ENCODE data around the gene MEP1A. TPM values are rescaled to one million over a fixed set of nuclear protein-coding genes. Genes with fewer than 3 reads are reported as not detected.
"Not testable (repeated sequence)": the region's sequence is repeated elsewhere in the genome, so short reads cannot be mapped to it uniquely, and the experiment has no call there.

Gene MEP1A
- total RNA-seq, 5 donors from 2014 or later (not counting 1 experiment from before 2014, with no cell fraction given) = not detected

- Histone ChIP-seq H3K4me1 (ENCODE audit: control insufficient read depth in 1 of 2, extremely low read depth in 1 of 2, insufficient read depth in 2 of 2, low read length in 2 of 2) (no peaks in the 10 kb centered on the region), H3K4me3 (ENCODE audit: control insufficient read depth in 1 of 2, extremely low read depth in 1 of 2, low read length in 1 of 2) (no peak overlapping the region), H3K27ac (ENCODE audit: low read length) (no peak overlapping the region), H3K36me3 (ENCODE audit: control insufficient read depth in 2 of 2, extremely low read depth in 1 of 2, insufficient read depth in 1 of 2, low read length in 1 of 2) (no peaks in the 10 kb centered on the region), H3K27me3 (replicated peaks in 1 of 2; ENCODE audit: control insufficient read depth in 2 of 2, extremely low read depth in 1 of 2, insufficient read depth in 2 of 2, low read length in 1 of 2) (no peaks in the 10 kb centered on the region), H3K9me3 (no peaks in the 10 kb centered on the region)
- CTCF ChIA-PET = no interaction called here
- ATAC-seq (replicated peaks in 1 of 4) (no peak), DNase-seq (no peak)
- no peaks in the 10 kb centered on the region for H3K36me3 Mint-ChIP-seq
- WGBS (ENCODE audit: insufficient coverage) = 88% methylated on average over 2 of the region's 4 CpGs
- no peak overlapping the region for H3K4me3 Mint-ChIP-seq
- H3K27me3 Mint-ChIP-seq = peaks cover 5 to 16% of the 10 kb centered on the region in 2 donors
- POLR2A ChIA-PET = interaction anchor here in 1 of 2 donors (0.6 kb wide), 1 partner anchor 13 kb away, joined by 4 read pairs; no protein-coding TSS in a partner anchor
- no peak overlapping the region for H3K27ac Mint-ChIP-seq
- H3K4me1 Mint-ChIP-seq = no peaks in the 10 kb centered on the region
- no peaks in the 10 kb centered on the region for H3K9me3 Mint-ChIP-seq
Observed at GRCh38 chr6:46821458-46821881, 28.3 kb downstream of the MEP1A start.

DNA sequence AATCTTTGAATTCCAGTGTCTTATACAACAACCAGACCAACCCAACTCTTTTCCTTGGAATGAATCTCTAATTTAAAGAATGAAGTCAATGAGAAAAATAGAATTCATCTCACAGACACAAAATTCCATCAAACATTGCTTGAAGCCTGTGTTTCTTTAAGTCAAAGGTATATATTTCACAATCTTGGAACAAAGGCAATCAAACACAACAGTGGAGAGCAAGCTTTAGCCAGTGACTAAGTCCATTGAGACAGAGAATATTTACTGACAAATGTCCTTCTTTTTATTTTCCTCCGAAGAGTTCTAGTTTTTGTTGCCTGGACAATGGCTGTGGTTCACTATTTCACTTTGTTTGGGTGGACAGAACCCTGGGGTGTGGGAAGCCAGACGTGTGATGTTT, 35.8 kb downstream of the MEP1A start:
- Histone ChIP-seq H3K4me3 (ENCODE audit: control insufficient read depth in 1 of 2, extremely low read depth in 1 of 2, low read length in 1 of 2) (no peak overlapping the region), H3K9me3 (no peaks in the 10 kb centered on the region), H3K4me1 (ENCODE audit: control insufficient read depth in 1 of 2, extremely low read depth in 1 of 2, insufficient read depth in 2 of 2, low read length in 2 of 2) (no peaks in the 10 kb centered on the region), H3K27me3 (replicated peaks in 1 of 2; ENCODE audit: control insufficient read depth in 2 of 2, extremely low read depth in 1 of 2, insufficient read depth in 2 of 2, low read length in 1 of 2) (peaks cover 0 to 2% of the 10 kb centered on the region in 2 experiments), H3K27ac (ENCODE audit: low read length) (no peak overlapping the region), H3K36me3 (ENCODE audit: control insufficient read depth in 2 of 2, extremely low read depth in 1 of 2, insufficient read depth in 1 of 2, low read length in 1 of 2) (no peaks in the 10 kb centered on the region)
- Mint-ChIP-seq H3K36me3 (no peaks in the 10 kb centered on the region), H3K27me3 (peaks cover 3 to 19% of the 10 kb centered on the region in 2 donors), H3K27ac (no peak overlapping the region), H3K4me3 (no peak overlapping the region), H3K9me3 (no peaks in the 10 kb centered on the region), H3K4me1 (no peaks in the 10 kb centered on the region)
- ChIA-PET CTCF (no interaction called here), POLR2A (no interaction called here)
- DNase-seq = no peak
- WGBS (ENCODE audit: insufficient coverage) = 43% methylated on average over 1 of the region's 2 CpGs
- no peak for ATAC-seq (replicated peaks in 1 of 4)

- Histone ChIP-seq H3K27ac (ENCODE audit: low read length) (no peak overlapping the region), H3K4me3 (ENCODE audit: control insufficient read depth in 1 of 2, extremely low read depth in 1 of 2, low read length in 1 of 2) (no peak overlapping the region), H3K4me1 (ENCODE audit: control insufficient read depth in 1 of 2, extremely low read depth in 1 of 2, insufficient read depth in 2 of 2, low read length in 2 of 2) (no peaks in the 10 kb centered on the region), H3K27me3 (replicated peaks in 1 of 2; ENCODE audit: control insufficient read depth in 2 of 2, extremely low read depth in 1 of 2, insufficient read depth in 2 of 2, low read length in 1 of 2) (peaks cover 0 to 2% of the 10 kb centered on the region in 2 experiments), H3K36me3 (ENCODE audit: control insufficient read depth in 2 of 2, extremely low read depth in 1 of 2, insufficient read depth in 1 of 2, low read length in 1 of 2) (no peaks in the 10 kb centered on the region), H3K9me3 (no peaks in the 10 kb centered on the region)
- Mint-ChIP-seq H3K27ac (no peak overlapping the region), H3K27me3 (peaks cover 3 to 11% of the 10 kb centered on the region in 2 donors), H3K9me3 (no peaks in the 10 kb centered on the region), H3K4me1 (no peaks in the 10 kb centered on the region), H3K36me3 (no peaks in the 10 kb centered on the region), H3K4me3 (no peak overlapping the region)
- ATAC-seq (replicated peaks in 1 of 4) (no peak), DNase-seq (no peak)
- WGBS (ENCODE audit: insufficient coverage) = no CpG with 5 or more reads among the region's 3 CpGs
- ChIA-PET CTCF (no interaction called here), POLR2A (no interaction called here)
Observed at GRCh38 chr6:46832816-46833215, 39.6 kb downstream of the MEP1A start.

- H3K9me3 ChIP-seq; CTCF ChIA-PET; DNase-seq; H3K36me3 Mint-ChIP-seq; H3K4me1 ChIP-seq (ENCODE audit: control insufficient read depth in 1 of 2, extremely low read depth in 1 of 2, insufficient read depth in 2 of 2, low read length in 2 of 2); H3K27me3 ChIP-seq (replicated peaks in 1 of 2; ENCODE audit: control insufficient read depth in 2 of 2, extremely low read depth in 1 of 2, insufficient read depth in 2 of 2, low read length in 1 of 2); H3K27me3 Mint-ChIP-seq; H3K27ac Mint-ChIP-seq; H3K27ac ChIP-seq (ENCODE audit: low read length); H3K4me3 Mint-ChIP-seq; ATAC-seq (replicated peaks in 1 of 4); H3K4me3 ChIP-seq (ENCODE audit: control insufficient read depth in 1 of 2, extremely low read depth in 1 of 2, low read length in 1 of 2); H3K36me3 ChIP-seq (ENCODE audit: control insufficient read depth in 2 of 2, extremely low read depth in 1 of 2, insufficient read depth in 1 of 2, low read length in 1 of 2); H3K9me3 Mint-ChIP-seq; H3K4me1 Mint-ChIP-seq: not testable (repeated sequence)
- POLR2A ChIA-PET = interaction anchor here (0.6 to 0.7 kb wide), 2 partner anchors 13 to 223 kb away, joined by 3 to 4 read pairs; no protein-coding TSS in a partner anchor
- WGBS (ENCODE audit: insufficient coverage) = 92% methylated on average over 2 of the region's 7 CpGs
Observed at GRCh38 chr6:46834257-46834916, 41.2 kb downstream of the MEP1A start.

DNA sequence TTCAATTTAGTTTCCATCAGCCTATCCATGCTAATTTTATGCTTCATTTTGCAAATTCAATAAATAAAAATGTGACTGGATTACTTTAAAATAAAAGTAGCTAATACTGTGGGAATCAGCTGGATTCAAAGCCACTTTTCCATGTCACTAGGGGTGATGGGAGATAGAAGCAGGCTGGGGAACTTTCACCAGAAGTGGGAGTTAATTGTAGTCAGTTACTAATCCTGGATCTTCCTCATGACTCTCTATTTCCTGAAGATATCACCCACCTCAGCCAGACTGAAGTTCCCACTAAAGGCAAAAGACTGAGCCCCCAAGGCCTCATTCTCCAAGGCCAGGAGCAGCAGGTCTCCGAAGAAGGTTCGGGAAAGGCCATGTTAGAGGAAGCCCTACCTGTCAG, 41.8 kb downstream of the MEP1A start:
- H3K4me3 ChIP-seq (ENCODE audit: control insufficient read depth in 1 of 2, extremely low read depth in 1 of 2, low read length in 1 of 2); H3K36me3 ChIP-seq (ENCODE audit: control insufficient read depth in 2 of 2, extremely low read depth in 1 of 2, insufficient read depth in 1 of 2, low read length in 1 of 2); ATAC-seq (replicated peaks in 1 of 4); H3K27me3 ChIP-seq (replicated peaks in 1 of 2; ENCODE audit: control insufficient read depth in 2 of 2, extremely low read depth in 1 of 2, insufficient read depth in 2 of 2, low read length in 1 of 2); H3K9me3 ChIP-seq; H3K4me1 ChIP-seq (ENCODE audit: control insufficient read depth in 1 of 2, extremely low read depth in 1 of 2, insufficient read depth in 2 of 2, low read length in 2 of 2); H3K9me3 Mint-ChIP-seq; H3K36me3 Mint-ChIP-seq; H3K27ac Mint-ChIP-seq; H3K4me3 Mint-ChIP-seq; DNase-seq; CTCF ChIA-PET; H3K27ac ChIP-seq (ENCODE audit: low read length); H3K4me1 Mint-ChIP-seq; H3K27me3 Mint-ChIP-seq; POLR2A ChIA-PET: not testable (repeated sequence)
- 100% methylated on average over 2 of the region's 2 CpGs for WGBS (ENCODE audit: insufficient coverage)

DNA sequence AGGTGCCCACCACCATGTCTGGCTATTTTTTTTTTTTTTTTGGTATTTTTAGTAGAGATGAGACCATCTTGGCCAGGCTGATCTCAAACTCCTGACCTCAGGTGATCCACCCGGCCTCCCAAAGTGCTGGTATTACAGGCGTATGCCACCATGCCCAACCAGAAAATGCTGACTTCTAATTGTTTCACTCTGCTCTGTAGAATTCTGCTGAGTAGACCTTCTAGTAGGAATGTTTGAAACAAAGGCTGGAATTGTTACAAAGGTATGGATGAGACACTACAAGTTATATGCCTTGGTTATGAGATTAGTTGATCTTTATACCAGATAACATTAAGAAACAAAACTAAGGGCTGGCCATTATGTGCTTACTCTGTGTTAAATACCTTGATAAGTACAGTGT, 44.8 kb downstream of the MEP1A start:
- no peaks in the 10 kb centered on the region for H3K27me3 ChIP-seq (replicated peaks in 1 of 2; ENCODE audit: control insufficient read depth in 2 of 2, extremely low read depth in 1 of 2, insufficient read depth in 2 of 2, low read length in 1 of 2)
- DNase-seq (no peak), ATAC-seq (replicated peaks in 1 of 4) (no peak)
- Mint-ChIP-seq H3K4me3 (no peak overlapping the region), H3K27me3 (peaks cover 0 to 4% of the 10 kb centered on the region in 2 donors), H3K36me3 (no peaks in the 10 kb centered on the region), H3K9me3 (peaks cover 4 to 26% (median 19%) of the 10 kb centered on the region in 3 donors), H3K27ac (no peak overlapping the region), H3K4me1 (no peaks in the 10 kb centered on the region)
- no peaks in the 10 kb centered on the region for H3K4me1 ChIP-seq (ENCODE audit: control insufficient read depth in 1 of 2, extremely low read depth in 1 of 2, insufficient read depth in 2 of 2, low read length in 2 of 2)
- H3K9me3 ChIP-seq = no peaks in the 10 kb centered on the region
- H3K27ac ChIP-seq (ENCODE audit: low read length) = no peak overlapping the region
- ChIA-PET CTCF (no interaction called here), POLR2A (no interaction called here)
- H3K4me3 ChIP-seq (ENCODE audit: control insufficient read depth in 1 of 2, extremely low read depth in 1 of 2, low read length in 1 of 2) = no peak overlapping the region
- no CpG with 5 or more reads among the region's 2 CpGs for WGBS (ENCODE audit: insufficient coverage)
- no peaks in the 10 kb centered on the region for H3K36me3 ChIP-seq (ENCODE audit: control insufficient read depth in 2 of 2, extremely low read depth in 1 of 2, insufficient read depth in 1 of 2, low read length in 1 of 2)
